ENCODE measurements around the gene OXA1L. TPM values are rescaled to one million over a fixed set of nuclear protein-coding genes. Genes with fewer than 3 reads are reported as not detected.
A peak's percentile ranks its signal among the peaks of the same experiment; 100 is the strongest.
"Not testable (repeated sequence)": the region's sequence is repeated elsewhere in the genome, so short reads cannot be mapped to it uniquely, and the experiment has no call there.

Gene OXA1L
- total and polyA plus RNA-seq, 8 donors, result 92.5 to 153 (median 142) TPM

GRCh38 chr14:22752422-22752821 is 14.1 kb upstream of the OXA1L start:
- no peaks in the 10 kb centered on the region for H3K27me3 ChIP-seq
- no peak overlapping the region for H3K4me3 ChIP-seq
- H3K9me3 ChIP-seq, result no peaks in the 10 kb centered on the region
- no peak for TF ChIP-seq CTCF (IDR thresholded peaks at IDR 0.05)
- H3K27ac ChIP-seq, result no peak overlapping the region
- ATAC-seq (no peak), DNase-seq (no peak)
- H3K4me1 ChIP-seq, result peaks cover 0 to 6% of the 10 kb centered on the region in 2 donors
- intact Hi-C loops (cut with DNase I), result no loop called here
- no peaks in the 10 kb centered on the region for H3K36me3 ChIP-seq

- peak; percentile 33 for ATAC-seq
- no peak for DNase-seq
- intact Hi-C loops (cut with DNase I), result no loop called here
Measured at GRCh38 chr14:22753586-22753985, 12.9 kb upstream of the OXA1L start.

GRCh38 chr14:22757972-22758650 is 8.4 kb upstream of the OXA1L start:
- H3K36me3 ChIP-seq; H3K9me3 ChIP-seq; ATAC-seq; H3K4me1 ChIP-seq; H3K27ac ChIP-seq; intact Hi-C loops (cut with DNase I); H3K27me3 ChIP-seq; DNase-seq; H3K4me3 ChIP-seq: not testable (repeated sequence)

More at GRCh38 chr14:22753586-22753985, 12.9 kb upstream of the OXA1L start:
- H3K9me3 ChIP-seq, result no peaks in the 10 kb centered on the region
- no peak for TF ChIP-seq CTCF (IDR thresholded peaks at IDR 0.05)
- no peak overlapping the region for H3K27ac ChIP-seq
- no peak overlapping the region for H3K4me3 ChIP-seq
- no peaks in the 10 kb centered on the region for H3K36me3 ChIP-seq
- H3K4me1 ChIP-seq, result peaks cover 0 to under 1% of the 10 kb centered on the region in 2 donors
- no peaks in the 10 kb centered on the region for H3K27me3 ChIP-seq

GRCh38 chr14:22761734-22762133 is 4.8 kb upstream of the OXA1L start:
- intact Hi-C loops (cut with DNase I), result no loop called here
- no peaks in the 10 kb centered on the region for H3K27me3 ChIP-seq
- TF ChIP-seq CTCF (IDR thresholded peaks at IDR 0.05), result no peak
- no peak for ATAC-seq
- peaks cover 0 to 10% of the 10 kb centered on the region in 2 donors for H3K9me3 ChIP-seq
- H3K4me3 ChIP-seq, result no peak overlapping the region
- H3K4me1 ChIP-seq, result peaks cover 0 to 5% of the 10 kb centered on the region in 2 donors
- no peak overlapping the region for H3K27ac ChIP-seq
- DNase-seq, result no peak
- no peaks in the 10 kb centered on the region for H3K36me3 ChIP-seq

DNA sequence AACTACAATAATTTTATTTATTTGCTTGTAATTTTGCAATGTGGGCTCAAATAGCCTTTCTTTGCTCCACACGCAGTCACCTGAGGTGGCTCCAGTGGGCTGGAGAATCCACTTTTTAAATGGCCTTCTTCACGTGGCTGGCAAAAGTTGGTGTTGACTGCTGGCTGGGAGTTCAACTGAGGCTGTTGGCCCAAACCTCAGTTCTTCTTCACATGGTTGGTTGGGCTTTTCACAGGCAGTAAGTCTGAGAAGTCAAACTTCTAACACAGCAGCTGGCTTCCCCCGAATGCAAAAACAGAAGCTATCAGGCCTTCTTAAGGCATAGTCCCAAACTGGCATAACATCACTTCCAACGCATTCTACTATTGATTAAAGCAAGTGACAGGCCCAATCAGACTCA is 2.1 kb upstream of the OXA1L start:
- Histone ChIP-seq H3K9me3 (peaks cover 0 to 10% of the 10 kb centered on the region in 2 donors), H3K4me1 (peaks cover 12 to 27% of the 10 kb centered on the region in 2 donors), H3K27ac (no peak overlapping the region), H3K27me3 (no peaks in the 10 kb centered on the region), H3K36me3 (peaks cover 0 to 15% of the 10 kb centered on the region in 2 donors), H3K4me3 (no peak overlapping the region)
- no peak for TF ChIP-seq CTCF (IDR thresholded peaks at IDR 0.05)
- intact Hi-C loops (cut with DNase I), result no loop called here
- no peak for DNase-seq
- ATAC-seq, result no peak

- Histone ChIP-seq H3K4me3 (peak overlapping the region; percentile 93 to 97), H3K36me3 (peaks cover 5 to 44% of the 10 kb centered on the region in 2 donors), H3K9me3 (peaks cover 0 to 1% of the 10 kb centered on the region in 2 donors), H3K4me1 (peaks cover 12 to 34% of the 10 kb centered on the region in 2 donors), H3K27me3 (no peaks in the 10 kb centered on the region), H3K27ac (peak overlapping the region; percentile 81 to 92)
- TF ChIP-seq CTCF (IDR thresholded peaks at IDR 0.05), result no peak
- DNase-seq, result no peak
- ATAC-seq, result no peak
- intact Hi-C loops (cut with DNase I), result no loop called here
Measured at GRCh38 chr14:22767323-22767589, 768 bp downstream of the OXA1L start.
